GM12878 (cell line): ENCODE data around the gene TIAM1. TPM values are rescaled to one million over a fixed set of nuclear protein-coding genes. Genes with fewer than 3 reads are reported as not detected.

ENCODE experiments used
- ATAC-seq: fragments of 200-7000 bp; cut with Tn5 transposase; 3 replicates; pipeline ENCODE4 v1.9.1; 2020; ENCODE audit warnings: mild to moderate bottlenecking, moderate library complexity
- BruUV-seq: library from RNA; stranded (reverse); fragments of 400-500 nt; replicated peaks from 2 replicates; lab custom pipeline; 2021; lab: Mats Ljungman, UMichigan
- CTCF ChIA-PET: fragments of 300-600 bp; sonication (Branson Sonifier 250); formaldehyde crosslinking; extraction: SDS; loops from one replicate; lab custom pipeline; 2021; ENCODE audit warnings: inconsistent platforms; lab: Yijun Ruan, JAX
- POLR2A ChIA-PET: fragments of 350-600 bp; formaldehyde crosslinking; extraction: SDS; loops from one replicate; lab custom pipeline; 2021; ENCODE audit warnings: inconsistent platforms; lab: Charles Lee
- RAD21 ChIA-PET: fragments of 300-600 bp; sonication (Branson Sonifier 250); formaldehyde crosslinking; loops from one replicate; lab custom pipeline; 2023; ENCODE audit warnings: antibody characterized with exemption; ENCODE audit not compliant: unreplicated experiment; lab: Charles Lee
- SMC1A ChIA-PET: fragments of 300-600 bp; sonication (Branson Sonifier 250); formaldehyde crosslinking; loops from one replicate; lab custom pipeline; 2023; ENCODE audit not compliant: unreplicated experiment, uncharacterized antibody; lab: Charles Lee
- DNase-seq: peaks from one replicate; pipeline ENCODE4 v3.0.0-alpha.2; 2011; ENCODE audit warnings: low read depth, low spot score
- FAIRE-seq: peaks from 3 replicates; lab custom pipeline; 2011; peaks lifted over from hg19 to GRCh38; lab: Jason Lieb, UNC
- H2AFZ ChIP-seq: 2 replicates; pipeline ENCODE4 v1.6.0; 2011; ENCODE audit warnings: low read depth, low read length, control low read depth; ENCODE audit not compliant: control insufficient read depth
- H3K27ac ChIP-seq: 2 replicates; pipeline ENCODE4 v1.5.1; 2011; ENCODE audit warnings: control low read depth; ENCODE audit not compliant: control insufficient read depth, insufficient read depth
- H3K27me3 ChIP-seq, 2 experiments: replicated peaks in 1 of 2; 2 replicates each; pipeline versions ENCODE4 v1.6.0 to v1.6.1; 2011; ENCODE audit warnings: low read length in 1 of 2; ENCODE audit not compliant: control insufficient read depth in 2 of 2, insufficient read depth in 2 of 2
- H3K36me3 ChIP-seq, 2 experiments: 2 replicates each; pipeline ENCODE4 v1.5.1; 2011; ENCODE audit warnings: low read length in 1 of 2; ENCODE audit not compliant: control insufficient read depth in 2 of 2, insufficient read depth in 2 of 2
- H3K4me1 ChIP-seq: 2 replicates; pipeline ENCODE4 v1.6.1; 2011; ENCODE audit warnings: mild to moderate bottlenecking, low read length, moderate library complexity, mixed read lengths; ENCODE audit not compliant: control insufficient read depth, insufficient read depth
- H3K4me2 ChIP-seq: 2 replicates; pipeline ENCODE4 v1.6.0; 2011; ENCODE audit warnings: control low read depth; ENCODE audit not compliant: control insufficient read depth, insufficient read depth
- H3K4me3 ChIP-seq: fragments of 200-600 bp; sonication (generic); 2 replicates; pipeline ENCODE4 v1.5.1; 2016
- H3K79me2 ChIP-seq: 2 replicates; pipeline ENCODE4 v1.6.0; 2011; ENCODE audit warnings: low read length; ENCODE audit not compliant: control insufficient read depth, insufficient read depth
- H3K9ac ChIP-seq: 2 replicates; pipeline ENCODE4 v1.8.0; 2011; ENCODE audit warnings: low read length, control low read depth, mixed read lengths; ENCODE audit not compliant: control insufficient read depth, insufficient read depth
- H3K9me3 ChIP-seq: replicated peaks from 3 replicates; pipeline ENCODE4 v1.5.1; 2011; ENCODE audit warnings: mild to moderate bottlenecking, low read length; ENCODE audit not compliant: control insufficient read depth, insufficient read depth
- H4K20me1 ChIP-seq: 2 replicates; pipeline ENCODE4 v1.6.0; 2011; ENCODE audit not compliant: control insufficient read depth, insufficient read depth
- ASH2L ChIP-seq: fragments of 300-600, 200-600 bp; sonication (generic); IDR thresholded peaks from 2 replicates; pipeline ENCODE4 v1.6.1; 2017; ENCODE audit warnings: low read depth, mild to moderate bottlenecking, borderline replicate concordance
- CHD4 ChIP-seq: fragments of 200-600 bp; sonication (generic); IDR thresholded peaks from 2 replicates; pipeline ENCODE4 v1.6.1; 2016; ENCODE audit warnings: mild to moderate bottlenecking
- NR2C1 ChIP-seq: fragments of 450-650 bp; IDR thresholded peaks from 2 replicates; pipeline ENCODE4 v1.6.1; 2017; ENCODE audit warnings: antibody characterized with exemption, mild to moderate bottlenecking, moderate library complexity
- PML ChIP-seq: IDR thresholded peaks from 2 replicates; pipeline ENCODE4 v1.6.1; 2012; ENCODE audit warnings: low read length, inconsistent platforms
- SUPT20H ChIP-seq: IDR thresholded peaks from 2 replicates; pipeline ENCODE4 v1.6.1; 2011; ENCODE audit warnings: low read depth, mild to moderate bottlenecking, low read length, moderate library complexity, borderline replicate concordance; ENCODE audit not compliant: control insufficient read depth
- SUZ12 ChIP-seq: fragments of 200-600 bp; sonication (generic); IDR thresholded peaks from one replicate; pipeline ENCODE4 v1.6.1; 2018; ENCODE audit warnings: antibody characterized with exemption, mild to moderate bottlenecking; ENCODE audit not compliant: unreplicated experiment
- ZBTB11 ChIP-seq: fragments of 450-650 bp; formaldehyde crosslinking; IDR thresholded peaks from 2 replicates; pipeline ENCODE4 v1.5.0; 2022; ENCODE audit warnings: mild to moderate bottlenecking, missing genetic modification characterization
- WGBS: methylation state at CpG from one replicate; pipeline ENCODE4 v1.1.6; 2016; ENCODE audit warnings: low lambda C conversion rate; ENCODE audit not compliant: insufficient replicate concordance, insufficient coverage; ENCODE audit errors: missing lambda C conversion rate; 5-methylcytosine and 5-hydroxymethylcytosine counted together
- in situ Hi-C: fragments of 300-500 bp; cut with MboI; formaldehyde crosslinking; loops from 9 replicates; pipeline ENCODE4 v1.14.3; 2018; ENCODE audit warnings: mixed read lengths
- intact Hi-C: fragments of 100-400 bp; cut with micrococcal nuclease; formaldehyde crosslinking; loops from one replicate; pipeline ENCODE4 v1.14.2; 2022; ENCODE audit not compliant: unreplicated experiment
- polyA plus RNA-seq, 11 experiments: library from polyadenylated mRNA; depleted of rRNA in 4 of 11; unstranded in 6 of 11; stranded (reverse) in 5 of 11; fragments of >200 nt; fragmentation: Nextera tagmentation in 4 of 11; fragmentation: Illumina TruSeq in 1 of 11; extraction: Ambion mirVana in 4 of 11; extraction: Trizol in 1 of 11; gene quantifications; 1 replicate in 1 of 11; 2 replicates in 10 of 11; pipeline versions ENCODE4 v1.2.1 to v1.2.3, GENCODE V29; 2011 to 2016; ENCODE audit warnings: inconsistent platforms in 2 of 11, missing spikeins in 2 of 11, low read depth in 1 of 11
- total RNA-seq, 4 experiments: library from RNA; depleted of rRNA in 3 of 4; stranded (reverse); fragments of >200 nt in 3 of 4; fragmentation: Illumina TruSeq in 1 of 4; extraction: Trizol in 1 of 4; gene quantifications; 2 replicates each; pipeline versions ENCODE4 v1.2.1 to v1.2.3, GENCODE V29; 2013 to 2021
- TF ChIP-seq, protein P1 (sequence below): IDR thresholded peaks from 2 replicates; pipeline ENCODE4 v1.6.1; 2012; ENCODE audit warnings: improper control_type of control experiment, low read depth, low read length; ENCODE audit not compliant: insufficient replicate concordance

Gene TIAM1
- total and polyA plus RNA-seq, 10 of the 15 experiments (the other 5 are each of a cell fraction or from before 2014, with no cell fraction given): 0.31 to 35.9 (median 0.78) TPM

DNA sequence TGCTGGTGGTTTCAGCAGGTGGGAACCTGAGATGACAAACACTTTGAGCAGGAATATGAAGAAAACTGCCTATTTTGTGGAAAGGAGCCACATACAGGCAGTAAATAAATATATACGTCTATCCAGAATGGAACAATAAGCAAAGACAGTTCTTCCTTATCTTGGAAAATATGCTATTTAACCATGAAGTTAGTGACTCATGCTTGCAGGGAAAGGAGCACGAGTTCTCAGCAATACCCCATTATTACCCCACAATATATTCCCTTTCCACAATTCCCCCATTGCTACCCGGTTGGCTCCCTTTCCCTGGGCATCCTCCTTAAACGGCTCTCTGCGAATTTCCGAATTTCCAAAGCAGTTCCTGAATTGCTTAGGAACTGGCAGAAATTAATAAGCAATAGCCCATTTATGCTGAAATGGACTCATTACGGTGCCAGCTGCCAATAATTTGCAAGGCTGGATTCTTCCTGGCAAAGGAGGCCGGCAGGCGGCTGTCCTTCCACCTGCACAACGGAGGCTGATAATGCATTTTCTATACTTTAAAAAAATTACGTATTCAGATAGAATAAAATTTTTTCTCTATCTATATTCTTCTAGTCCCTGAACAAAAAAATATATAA lies 65.4 kb downstream of the TIAM1 start:
- Histone ChIP-seq H3K79me2 (no peaks in the 10 kb centered on the region), H2AFZ (no peak overlapping the region), H3K9ac (no peak overlapping the region), H3K4me1 (no peaks in the 10 kb centered on the region), H3K9me3 (no peaks in the 10 kb centered on the region), H3K36me3 (no peaks in the 10 kb centered on the region), H3K4me2 (no peak overlapping the region), H3K27ac (no peak overlapping the region), H4K20me1 (no peaks in the 10 kb centered on the region), H3K27me3 (no peaks in the 10 kb centered on the region), H3K4me3 (no peak overlapping the region)
- ChIA-PET CTCF (no interaction called here), POLR2A (no interaction called here), RAD21 (no interaction called here), SMC1A (interaction anchor here (0.9 to 1.3 kb wide), 2 partner anchors 9 to 58 kb away, joined by 3 read pairs; no protein-coding TSS in a partner anchor)
- no peak for TF ChIP-seq SUZ12
- no peak for TF ChIP-seq CHD4
- no peak for TF ChIP-seq ASH2L
- no peak for TF ChIP-seq PML
- no peak for TF ChIP-seq SUPT20H
- no peak for TF ChIP-seq NR2C1
- no peak for TF ChIP-seq ZBTB11 (CRISPR knock-in tag)
- TF ChIP-seq, protein P1, sequence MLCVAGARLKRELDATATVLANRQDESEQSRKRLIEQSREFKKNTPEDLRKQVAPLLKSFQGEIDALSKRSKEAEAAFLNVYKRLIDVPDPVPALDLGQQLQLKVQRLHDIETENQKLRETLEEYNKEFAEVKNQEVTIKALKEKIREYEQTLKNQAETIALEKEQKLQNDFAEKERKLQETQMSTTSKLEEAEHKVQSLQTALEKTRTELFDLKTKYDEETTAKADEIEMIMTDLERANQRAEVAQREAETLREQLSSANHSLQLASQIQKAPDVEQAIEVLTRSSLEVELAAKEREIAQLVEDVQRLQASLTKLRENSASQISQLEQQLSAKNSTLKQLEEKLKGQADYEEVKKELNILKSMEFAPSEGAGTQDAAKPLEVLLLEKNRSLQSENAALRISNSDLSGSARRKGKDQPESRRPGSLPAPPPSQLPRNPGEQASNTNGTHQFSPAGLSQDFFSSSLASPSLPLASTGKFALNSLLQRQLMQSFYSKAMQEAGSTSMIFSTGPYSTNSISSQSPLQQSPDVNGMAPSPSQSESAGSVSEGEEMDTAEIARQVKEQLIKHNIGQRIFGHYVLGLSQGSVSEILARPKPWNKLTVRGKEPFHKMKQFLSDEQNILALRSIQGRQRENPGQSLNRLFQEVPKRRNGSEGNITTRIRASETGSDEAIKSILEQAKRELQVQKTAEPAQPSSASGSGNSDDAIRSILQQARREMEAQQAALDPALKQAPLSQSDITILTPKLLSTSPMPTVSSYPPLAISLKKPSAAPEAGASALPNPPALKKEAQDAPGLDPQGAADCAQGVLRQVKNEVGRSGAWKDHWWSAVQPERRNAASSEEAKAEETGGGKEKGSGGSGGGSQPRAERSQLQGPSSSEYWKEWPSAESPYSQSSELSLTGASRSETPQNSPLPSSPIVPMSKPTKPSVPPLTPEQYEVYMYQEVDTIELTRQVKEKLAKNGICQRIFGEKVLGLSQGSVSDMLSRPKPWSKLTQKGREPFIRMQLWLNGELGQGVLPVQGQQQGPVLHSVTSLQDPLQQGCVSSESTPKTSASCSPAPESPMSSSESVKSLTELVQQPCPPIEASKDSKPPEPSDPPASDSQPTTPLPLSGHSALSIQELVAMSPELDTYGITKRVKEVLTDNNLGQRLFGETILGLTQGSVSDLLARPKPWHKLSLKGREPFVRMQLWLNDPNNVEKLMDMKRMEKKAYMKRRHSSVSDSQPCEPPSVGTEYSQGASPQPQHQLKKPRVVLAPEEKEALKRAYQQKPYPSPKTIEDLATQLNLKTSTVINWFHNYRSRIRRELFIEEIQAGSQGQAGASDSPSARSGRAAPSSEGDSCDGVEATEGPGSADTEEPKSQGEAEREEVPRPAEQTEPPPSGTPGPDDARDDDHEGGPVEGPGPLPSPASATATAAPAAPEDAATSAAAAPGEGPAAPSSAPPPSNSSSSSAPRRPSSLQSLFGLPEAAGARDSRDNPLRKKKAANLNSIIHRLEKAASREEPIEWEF: no peak
- intact Hi-C loops: no loop called here
- no TSS peak for BruUV-seq
- ATAC-seq (no peak), FAIRE-seq (no peak), DNase-seq (no peak)
- in situ Hi-C loops: no loop called here
- 56% methylated on average over 11 of the region's 11 CpGs for WGBS
